ENCODE measurements around the gene KIF16B. TPM values are rescaled to one million over a fixed set of nuclear protein-coding genes. Genes with fewer than 3 reads are reported as not detected.

The KIF16B gene
- total and polyA plus RNA-seq, 2 of the 13 experiments (the other 11 are each of a cell fraction or from before 2014, with no cell fraction given) = 6.9 to 18.0 TPM

DNA sequence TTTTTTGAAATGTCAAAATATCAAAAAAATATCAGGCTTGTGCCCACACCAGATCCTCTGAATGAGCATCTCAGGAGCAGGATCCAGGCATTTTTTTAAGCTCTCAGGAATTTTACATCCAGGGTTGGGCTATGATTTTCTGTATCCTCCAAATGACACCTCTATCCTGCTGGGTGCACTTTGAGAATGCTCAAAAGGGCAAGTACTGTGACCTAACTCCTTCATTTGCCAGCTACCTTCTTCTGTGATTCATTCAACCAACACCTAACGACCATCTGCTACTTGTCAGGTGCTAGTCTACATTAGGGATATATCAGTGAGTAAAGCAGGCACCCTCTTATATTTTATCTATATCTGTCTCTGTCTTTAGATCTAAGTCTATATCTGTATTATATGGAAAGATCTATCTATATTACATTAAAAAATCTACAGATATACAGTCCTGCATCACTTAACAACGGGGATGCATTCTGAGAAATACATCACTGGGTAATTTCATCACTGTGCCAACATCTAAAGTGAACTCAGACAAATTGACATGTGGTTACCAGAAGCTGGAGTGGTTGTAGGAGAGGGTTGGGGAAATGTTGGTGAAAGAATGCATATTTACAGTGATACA is 131.6 kb downstream of the KIF16B start (continued):
- TF ChIP-seq ZNF883 (CRISPR knock-in tag; IDR thresholded peaks at IDR 0.05; ENCODE audit: not compliant biosample characterization) (no peak), ZFP62 (CRISPR knock-in tag; IDR thresholded peaks at IDR 0.05) (no peak), ZNF282 (IDR thresholded peaks at IDR 0.05; ENCODE audit: partially characterized antibody) (no peak), ZNF501 (CRISPR knock-in tag; IDR thresholded peaks at IDR 0.05) (no peak), PAWR (CRISPR knock-in tag; IDR thresholded peaks at IDR 0.05; ENCODE audit: borderline replicate concordance) (no peak), DR1 (CRISPR knock-in tag; IDR thresholded peaks at IDR 0.05) (no peak)

GRCh38 chr20:16440686-16441085 is 132.6 kb downstream of the KIF16B start:
- no TSS peak for BruUV-seq (replicated peaks)
- no peaks in the 10 kb centered on the region for H3K4me1 ChIP-seq (ENCODE audit: insufficient read depth, low read length)
- DNase-seq (ENCODE audit: low spot score) (no peak), FAIRE-seq (no peak), ATAC-seq (no peak)
- no peak overlapping the region for H3K9ac ChIP-seq (ENCODE audit: insufficient read depth, low read depth, low read length)
- no peak overlapping the region for H2AFZ ChIP-seq (ENCODE audit: low read length)
- H4K20me1 ChIP-seq (ENCODE audit: insufficient read depth, low read length) = no peaks in the 10 kb centered on the region
- ChIA-PET CTCF (ENCODE audit: low intra/inter-chr PET ratio, low total read pairs) (no interaction called here), POLR2A (no interaction called here)
- no peak overlapping the region for H3K27ac ChIP-seq (ENCODE audit: extremely low read length, insufficient read depth, low read length)
- H3K9me3 ChIP-seq (ENCODE audit: low read length) = no peaks in the 10 kb centered on the region
- no peak overlapping the region for H3K4me2 ChIP-seq (ENCODE audit: low read depth, low read length)
- no peaks in the 10 kb centered on the region for H3K79me2 ChIP-seq (ENCODE audit: insufficient read depth, low read length)
- WGBS (ENCODE audit: low lambda C conversion rate) = 83% methylated on average over 4 of the region's 4 CpGs
- H3K4me3 ChIP-seq (replicated peaks in 1 of 3; ENCODE audit: insufficient read depth in 1 of 3, low read depth in 2 of 3, low read length in 3 of 3) = no peak overlapping the region
- no peaks in the 10 kb centered on the region for H3K36me3 ChIP-seq (replicated peaks in 1 of 2; ENCODE audit: control insufficient read depth in 1 of 2, insufficient read depth in 2 of 2, low read length in 2 of 2)
- intact Hi-C loops (cut with micrococcal nuclease; ENCODE audit: unreplicated experiment) (no loop called here), in situ Hi-C loops (cut with HindIII; ENCODE audit: extremely low pct_ligation_motif_present, low pct_unique_long_range_greater_than_20kb) (no loop called here)
- H3K27me3 ChIP-seq (ENCODE audit: control insufficient read depth in 1 of 2, insufficient read depth in 2 of 2, low read length in 2 of 2) = no peaks in the 10 kb centered on the region
- no peak for TF ChIP-seq SMARCC2 (IDR thresholded peaks at IDR 0.05)
- TF ChIP-seq RXRA (CRISPR knock-in tag; IDR thresholded peaks at IDR 0.05) = no peak
- TF ChIP-seq REL (CRISPR knock-in tag; conservative IDR thresholded peaks at IDR 0.05) = no peak
- no peak for TF ChIP-seq JUN (CRISPR knock-in tag; IDR thresholded peaks at IDR 0.05)
- TF ChIP-seq ZNF790 (CRISPR knock-in tag; IDR thresholded peaks at IDR 0.05; ENCODE audit: borderline replicate concordance) = no peak
- TF ChIP-seq ZNF274 (CRISPR knock-in tag; IDR thresholded peaks at IDR 0.05) = no peak
- no peak for TF ChIP-seq FOSL2 (CRISPR knock-in tag; IDR thresholded peaks at IDR 0.05)
- no peak for TF ChIP-seq ZBTB1 (CRISPR knock-in tag; IDR thresholded peaks at IDR 0.05; ENCODE audit: borderline replicate concordance)
- TF ChIP-seq ZNF563 (CRISPR knock-in tag; IDR thresholded peaks at IDR 0.05) = no peak
- no peak for TF ChIP-seq RBAK (CRISPR knock-in tag; IDR thresholded peaks at IDR 0.05)
- TF ChIP-seq, protein P1, sequence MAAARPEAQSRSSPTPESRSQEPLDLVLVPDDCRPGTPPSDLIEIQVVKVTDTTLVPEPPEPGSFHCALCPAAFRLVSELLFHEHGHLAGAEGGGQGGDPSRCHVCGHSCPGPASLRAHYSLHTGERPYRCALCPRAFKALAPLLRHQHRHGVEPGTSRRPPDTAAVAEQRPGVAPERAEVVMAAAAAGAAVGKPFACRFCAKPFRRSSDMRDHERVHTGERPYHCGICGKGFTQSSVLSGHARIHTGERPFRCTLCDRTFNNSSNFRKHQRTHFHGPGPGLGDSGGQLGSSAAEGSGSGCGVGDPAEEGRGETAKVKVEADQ (CRISPR knock-in tag; IDR thresholded peaks at IDR 0.05; ENCODE audit: borderline replicate concordance) = no peak
- TF ChIP-seq, protein P2, sequence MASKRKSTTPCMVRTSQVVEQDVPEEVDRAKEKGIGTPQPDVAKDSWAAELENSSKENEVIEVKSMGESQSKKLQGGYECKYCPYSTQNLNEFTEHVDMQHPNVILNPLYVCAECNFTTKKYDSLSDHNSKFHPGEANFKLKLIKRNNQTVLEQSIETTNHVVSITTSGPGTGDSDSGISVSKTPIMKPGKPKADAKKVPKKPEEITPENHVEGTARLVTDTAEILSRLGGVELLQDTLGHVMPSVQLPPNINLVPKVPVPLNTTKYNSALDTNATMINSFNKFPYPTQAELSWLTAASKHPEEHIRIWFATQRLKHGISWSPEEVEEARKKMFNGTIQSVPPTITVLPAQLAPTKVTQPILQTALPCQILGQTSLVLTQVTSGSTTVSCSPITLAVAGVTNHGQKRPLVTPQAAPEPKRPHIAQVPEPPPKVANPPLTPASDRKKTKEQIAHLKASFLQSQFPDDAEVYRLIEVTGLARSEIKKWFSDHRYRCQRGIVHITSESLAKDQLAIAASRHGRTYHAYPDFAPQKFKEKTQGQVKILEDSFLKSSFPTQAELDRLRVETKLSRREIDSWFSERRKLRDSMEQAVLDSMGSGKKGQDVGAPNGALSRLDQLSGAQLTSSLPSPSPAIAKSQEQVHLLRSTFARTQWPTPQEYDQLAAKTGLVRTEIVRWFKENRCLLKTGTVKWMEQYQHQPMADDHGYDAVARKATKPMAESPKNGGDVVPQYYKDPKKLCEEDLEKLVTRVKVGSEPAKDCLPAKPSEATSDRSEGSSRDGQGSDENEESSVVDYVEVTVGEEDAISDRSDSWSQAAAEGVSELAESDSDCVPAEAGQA (IDR thresholded peaks at IDR 0.05; ENCODE audit: low read depth) = no peak
- TF ChIP-seq, protein P2 (CRISPR knock-in tag; IDR thresholded peaks at IDR 0.05; ENCODE audit: borderline replicate concordance) = no peak
- TF ChIP-seq GTF2F1 (IDR thresholded peaks at IDR 0.05; ENCODE audit: low read length) = no peak
